Small intestine (tissue), 7 donors: ENCODE measurements around the gene ARAP2. TPM values are rescaled to one million over a fixed set of nuclear protein-coding genes. Genes with fewer than 3 reads are reported as not detected.

Source experiments
- DNase-seq, 2 donors: peaks; one replicate each; pipeline versions ENCODE4 v3.0.0 to v3.0.0-alpha.2; 2013
- FAIRE-seq: peaks from 2 replicates; lab custom pipeline; 2012; peaks lifted over from hg19 to GRCh38; lab: Jason Lieb, UNC
- H3K27ac ChIP-seq, 3 donors: one replicate each; pipeline ENCODE4 v1.5.1; 2013; ENCODE audit warnings: low read length in 2 of 3, mild to moderate bottlenecking in 2 of 3, control low read depth in 1 of 3, inconsistent platforms in 1 of 3, low read depth in 1 of 3, moderate library complexity in 1 of 3
- H3K27me3 ChIP-seq, 3 donors: one replicate each; pipeline ENCODE4 v1.6.1; 2013; ENCODE audit warnings: low read length in 3 of 3, inconsistent platforms in 1 of 3; ENCODE audit not compliant: control insufficient read depth in 3 of 3, insufficient read depth in 3 of 3
- H3K36me3 ChIP-seq, 3 donors: one replicate each; pipeline ENCODE4 v1.6.1; 2013; ENCODE audit warnings: low read length in 3 of 3, inconsistent platforms in 1 of 3, low read depth in 1 of 3, mild to moderate bottlenecking in 1 of 3, moderate library complexity in 1 of 3; ENCODE audit not compliant: control insufficient read depth in 3 of 3, insufficient read depth in 2 of 3
- H3K4me1 ChIP-seq, 3 donors: one replicate each; pipeline ENCODE4 v1.6.1; 2013; ENCODE audit warnings: low read length in 2 of 3, inconsistent platforms in 1 of 3, low read depth in 1 of 3, mild to moderate bottlenecking in 1 of 3, moderate library complexity in 1 of 3; ENCODE audit not compliant: control insufficient read depth in 3 of 3, insufficient read depth in 2 of 3
- H3K4me3 ChIP-seq, 3 donors: one replicate each; pipeline ENCODE4 v1.5.1; 2013; ENCODE audit warnings: low read length in 3 of 3, control low read depth in 1 of 3, inconsistent platforms in 1 of 3, low read depth in 1 of 3, mild to moderate bottlenecking in 1 of 3, moderate library complexity in 1 of 3
- H3K9me3 ChIP-seq, 2 donors: one replicate each; pipeline ENCODE4 v1.6.1; 2013; ENCODE audit warnings: low read depth in 1 of 2, low read length in 1 of 2; ENCODE audit not compliant: control insufficient read depth in 2 of 2, insufficient read depth in 1 of 2
- WGBS, 3 donors: extraction: QIAGEN DNeasy Blood & Tissue Kit; methylation state at CpG; one replicate each; pipeline ENCODE4 v1.1.7; 2013; 5-methylcytosine and 5-hydroxymethylcytosine counted together
- polyA plus RNA-seq, 4 donors: library from polyadenylated mRNA; stranded (reverse) in 3 of 4; unstranded in 1 of 4; fragments of 200-250 nt in 3 of 4; fragments of 120-200 nt in 1 of 4; gene quantifications; one replicate each; pipeline versions ENCODE4 v1.2.1 to v1.2.3, GENCODE V29; 2013
- donor health status: healthy with polysubstance abuse.
- donor health status: control.
- donor health status: control.
- donor health status: Bipolar disorder and iron deficiency.
- donor health status: healthy.

The ARAP2 gene
- polyA plus RNA-seq, 4 donors: 3.2 to 14.1 (median 12.6) TPM

DNA sequence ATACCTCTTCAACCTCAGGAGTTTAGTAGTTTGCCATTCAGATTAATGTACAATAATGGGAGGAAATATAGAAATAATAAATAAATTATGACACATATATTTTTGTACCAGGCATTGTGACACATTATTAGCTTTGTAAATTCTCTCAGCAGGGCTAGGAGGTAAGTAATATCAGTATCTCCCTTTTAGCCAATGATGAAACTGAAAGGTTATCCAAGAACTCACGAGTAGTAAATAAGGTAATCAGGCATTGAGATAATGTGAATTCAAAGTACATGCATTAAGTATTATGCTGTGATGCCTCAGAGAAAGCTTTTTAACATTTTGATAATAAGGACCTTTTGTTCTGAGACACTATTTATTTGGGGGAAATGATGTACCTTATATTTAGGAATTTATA is 5.3 kb upstream of the ARAP2 start:
- H3K27me3 ChIP-seq: no peaks in the 10 kb centered on the region
- WGBS, 3 donors: 6 to 52% (median 29%) methylated on average over 1 of the region's 1 CpG
- H3K27ac ChIP-seq: peak overlapping the region in 1 of 3 donors; percentile 26
- DNase-seq: peak; percentile 59 to 77
- no peaks in the 10 kb centered on the region for H3K36me3 ChIP-seq
- H3K4me3 ChIP-seq: no peak overlapping the region
- no peaks in the 10 kb centered on the region for H3K9me3 ChIP-seq
- no peaks in the 10 kb centered on the region for H3K4me1 ChIP-seq
- peak; percentile 5 for FAIRE-seq

DNA sequence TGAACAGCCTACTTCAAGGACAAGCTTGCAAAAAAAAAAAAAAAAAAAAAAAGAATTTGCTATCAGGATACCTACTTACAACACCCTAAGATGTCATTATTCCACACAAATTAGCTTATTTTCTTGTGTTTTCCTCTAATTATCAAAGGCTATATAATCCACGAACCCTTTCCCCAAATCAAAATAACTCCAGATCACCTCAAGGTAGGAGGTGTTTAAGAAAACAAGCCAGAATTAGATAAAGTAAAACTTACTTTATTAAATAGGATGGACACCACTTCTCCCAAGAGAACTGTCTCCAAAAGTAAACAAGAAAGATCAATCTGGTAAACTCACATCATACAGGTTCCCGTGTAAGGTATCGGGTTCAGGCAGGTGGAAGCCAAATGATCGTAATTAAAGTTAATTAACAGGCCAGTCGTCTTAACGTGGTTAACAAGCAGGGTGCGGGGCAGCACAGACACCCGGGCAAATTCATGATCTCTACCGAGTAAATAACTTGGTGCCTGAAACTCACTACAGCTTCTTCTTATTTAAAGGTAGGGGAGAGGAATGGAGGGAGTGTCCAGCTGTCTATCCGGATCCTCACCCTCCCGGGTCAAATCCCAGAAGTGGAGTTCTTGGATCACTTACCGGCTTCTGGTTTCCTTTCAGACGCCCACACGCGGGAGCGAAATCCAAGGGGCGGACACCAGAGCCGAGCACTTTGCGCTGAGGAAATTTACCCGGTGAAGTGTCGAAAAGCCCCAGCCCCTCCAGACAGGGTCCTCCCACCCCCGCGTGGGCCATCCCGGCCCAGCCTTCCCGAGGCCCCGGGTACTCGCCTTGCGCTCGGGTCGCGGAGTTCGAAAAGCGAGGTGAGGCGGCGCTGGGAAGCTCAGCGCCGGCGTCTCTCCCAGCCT is 708 bp downstream of the ARAP2 start:
- DNase-seq (peak in 1 of 2 donors; percentile 79), FAIRE-seq (no peak)
- Histone ChIP-seq H3K27ac (peak overlapping the region; percentile 91 to 98 (median 93)), H3K9me3 (no peaks in the 10 kb centered on the region), H3K4me1 (peaks cover 0 to 4% (median 0%) of the 10 kb centered on the region in 3 donors), H3K27me3 (no peaks in the 10 kb centered on the region), H3K4me3 (peak overlapping the region; percentile 81 to 90 (median 89)), H3K36me3 (peaks cover 0 to 2% (median 0%) of the 10 kb centered on the region in 3 donors)
- 1% methylated on average over 38 of the region's 38 CpGs for WGBS, 3 donors

DNA sequence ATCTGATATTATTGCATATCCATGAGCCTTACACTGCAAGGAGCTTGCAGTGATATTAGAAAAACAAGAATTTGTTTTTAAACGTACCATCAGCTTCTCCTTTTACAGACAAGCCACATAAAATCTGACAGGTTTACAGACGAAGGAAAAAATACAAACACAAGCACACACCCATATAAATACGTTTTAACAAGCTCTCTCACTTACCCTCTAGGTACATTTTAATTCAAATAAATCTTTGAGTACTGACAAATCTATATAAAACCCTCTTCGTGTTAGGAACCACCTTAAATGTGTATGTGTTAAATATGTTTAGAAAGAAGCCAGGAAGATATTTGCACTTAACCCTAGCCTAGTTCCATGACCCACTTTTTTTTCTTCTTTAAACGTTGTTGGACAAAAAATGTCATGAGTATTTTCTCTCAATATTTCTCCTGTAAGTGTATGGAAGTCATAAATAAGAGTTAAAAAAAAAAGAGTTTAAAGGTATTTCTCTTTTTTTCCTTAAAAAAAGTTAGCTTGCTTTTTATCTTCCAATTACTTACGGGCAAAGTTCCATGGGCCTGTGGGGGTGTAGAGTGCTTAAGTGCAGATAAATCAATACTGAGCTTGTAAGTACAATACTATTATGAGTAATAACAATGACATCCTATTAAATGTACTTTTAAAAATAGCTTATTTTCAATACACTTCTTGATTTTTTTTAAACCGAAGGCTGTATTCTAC is 1.5 kb downstream of the ARAP2 start:
- Histone ChIP-seq H3K4me3 (peak overlapping the region in 2 of 3 donors; percentile 81 to 89), H3K27ac (peak overlapping the region in 1 of 3 donors; percentile 93), H3K4me1 (peaks cover 0 to 4% (median 0%) of the 10 kb centered on the region in 3 donors), H3K36me3 (peaks cover 0 to 2% (median 0%) of the 10 kb centered on the region in 3 donors), H3K9me3 (peaks cover 0 to 3% of the 10 kb centered on the region in 2 donors), H3K27me3 (no peaks in the 10 kb centered on the region)
- WGBS, 3 donors: 2 to 23% (median 8%) methylated on average over 7 of the region's 7 CpGs
- FAIRE-seq (peak; percentile 88), DNase-seq (peak; percentile 62 to 64)

- Histone ChIP-seq H3K36me3 (peaks cover 0 to 5% (median 0%) of the 10 kb centered on the region in 3 donors), H3K4me1 (peaks cover 0 to 4% (median 0%) of the 10 kb centered on the region in 3 donors), H3K27ac (peak overlapping the region in 1 of 3 donors; percentile 43), H3K9me3 (peaks cover 0 to 7% of the 10 kb centered on the region in 2 donors), H3K27me3 (no peaks in the 10 kb centered on the region), H3K4me3 (peak overlapping the region in 1 of 3 donors; percentile 89)
- FAIRE-seq (no peak), DNase-seq (peak; percentile 58 to 77)
- WGBS, 3 donors: 5 to 27% (median 7%) methylated on average over 2 of the region's 2 CpGs
Measured at GRCh38 chr4:36241771-36242170, 2.5 kb downstream of the ARAP2 start.

DNA sequence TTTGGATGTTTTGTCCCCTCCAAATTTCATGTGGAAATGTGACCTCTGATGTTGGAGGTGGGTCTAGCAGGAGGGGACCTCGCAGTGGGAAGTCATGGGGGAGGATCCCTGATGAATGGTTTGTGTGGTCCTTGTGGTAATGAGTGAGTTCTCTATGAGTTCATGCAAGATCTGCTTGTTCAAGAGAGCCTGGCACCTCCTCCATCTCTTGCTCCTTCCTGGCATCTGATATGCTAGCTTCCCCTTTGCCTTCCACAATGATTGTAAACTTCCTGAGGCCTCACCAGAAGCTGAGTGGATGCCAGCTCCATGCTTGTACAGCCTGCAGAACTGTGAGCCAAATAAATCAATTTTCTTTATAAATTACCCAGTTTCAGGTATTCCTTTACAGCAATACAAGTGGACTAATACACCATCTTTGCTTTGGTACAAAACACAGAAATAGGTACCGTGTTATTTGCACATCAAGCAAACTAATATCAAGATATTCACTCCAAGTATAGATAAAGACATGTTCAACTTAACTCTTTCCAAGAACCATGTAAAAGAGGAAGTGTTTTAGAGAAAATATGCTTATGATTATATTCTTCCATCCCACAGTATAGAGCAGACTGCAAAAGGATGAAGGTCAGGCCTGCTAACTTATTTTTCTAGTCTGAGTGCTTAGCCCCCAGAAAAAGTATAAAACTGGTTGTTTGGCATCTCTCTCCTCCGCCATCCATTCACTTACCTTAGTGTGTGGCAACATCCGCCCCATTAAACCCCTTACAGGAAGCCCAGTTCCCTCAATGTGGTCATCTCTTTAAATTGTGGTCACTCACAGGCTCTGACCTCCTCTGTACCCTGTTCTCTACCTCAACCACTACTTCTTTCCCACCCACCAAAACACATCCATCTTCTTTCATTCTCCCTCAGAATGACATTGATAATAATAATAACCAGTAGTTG is 6.7 kb downstream of the ARAP2 start:
- FAIRE-seq (no peak), DNase-seq (no peak)
- H3K4me3 ChIP-seq: no peak overlapping the region
- H3K36me3 ChIP-seq: peaks cover 0 to 8% (median 0%) of the 10 kb centered on the region in 3 donors
- WGBS, 3 donors: 76 to 86% (median 82%) methylated on average over 4 of the region's 4 CpGs
- peaks cover 0 to 12% of the 10 kb centered on the region in 2 donors for H3K9me3 ChIP-seq
- peaks cover 0 to 4% (median 0%) of the 10 kb centered on the region in 3 donors for H3K4me1 ChIP-seq
- H3K27ac ChIP-seq: no peak overlapping the region
- no peaks in the 10 kb centered on the region for H3K27me3 ChIP-seq

- peaks cover 0 to 3% (median under 1%) of the 10 kb centered on the region in 3 donors for H3K4me1 ChIP-seq
Measured at GRCh38 chr4:36236159-36236558, 8.2 kb downstream of the ARAP2 start.

GRCh38 chr4:36235306-36235705 is 9.0 kb downstream of the ARAP2 start:
- Histone ChIP-seq H3K36me3 (peaks cover 0 to 8% (median 0%) of the 10 kb centered on the region in 3 donors), H3K9me3 (peaks cover 0 to 17% of the 10 kb centered on the region in 2 donors), H3K27ac (no peak overlapping the region), H3K27me3 (no peaks in the 10 kb centered on the region), H3K4me1 (peaks cover 0 to 3% (median 0%) of the 10 kb centered on the region in 3 donors), H3K4me3 (no peak overlapping the region)
- peak; percentile 32 to 65 for DNase-seq
- 44 to 61% (median 60%) methylated on average over 3 of the region's 3 CpGs for WGBS, 3 donors
- FAIRE-seq: no peak

More at GRCh38 chr4:36236159-36236558, 8.2 kb downstream of the ARAP2 start:
- 59 to 100% (median 97%) methylated on average over 2 of the region's 2 CpGs for WGBS, 3 donors
- peaks cover 0 to 17% of the 10 kb centered on the region in 2 donors for H3K9me3 ChIP-seq
- no peaks in the 10 kb centered on the region for H3K27me3 ChIP-seq
- FAIRE-seq: no peak
- no peak overlapping the region for H3K27ac ChIP-seq
- peaks cover 0 to 8% (median 0%) of the 10 kb centered on the region in 3 donors for H3K36me3 ChIP-seq
- H3K4me3 ChIP-seq: no peak overlapping the region
- DNase-seq: no peak
